HG03354 (cell line): Measurements from ENCODE around the gene FILIP1L.
"Not testable (repeated sequence)": the region's sequence is repeated elsewhere in the genome, so short reads cannot be mapped to it uniquely, and the experiment has no call there.

Source experiments
- ATAC-seq: cut with Tn5 transposase; IDR thresholded peaks from one replicate; pipeline ENCODE4 v1.9.1; 2021; ENCODE audit warnings: mild to moderate bottlenecking; ENCODE audit not compliant: unreplicated experiment, poor library complexity, severe bottlenecking

Gene FILIP1L

DNA sequence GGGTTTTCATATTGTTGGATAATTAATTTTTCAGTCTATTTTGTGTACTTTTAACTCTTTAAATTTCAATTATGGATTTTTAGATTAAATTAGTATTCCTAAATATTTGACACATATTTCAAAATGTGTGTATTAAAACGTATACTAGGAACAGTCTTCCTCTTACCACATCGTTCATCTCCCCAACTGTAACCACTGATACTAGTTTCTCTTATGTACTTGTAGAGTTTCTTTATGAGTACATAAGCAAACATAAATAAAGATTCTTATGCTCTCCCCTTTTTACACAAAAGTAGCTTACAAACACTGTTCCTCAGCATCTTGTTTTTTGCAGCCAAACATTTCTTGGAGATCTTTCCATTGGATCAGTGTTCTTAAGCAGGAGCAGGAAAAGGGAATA lies 250.7 kb downstream of the FILIP1L start:
- ATAC-seq, result peak; percentile 47

DNA sequence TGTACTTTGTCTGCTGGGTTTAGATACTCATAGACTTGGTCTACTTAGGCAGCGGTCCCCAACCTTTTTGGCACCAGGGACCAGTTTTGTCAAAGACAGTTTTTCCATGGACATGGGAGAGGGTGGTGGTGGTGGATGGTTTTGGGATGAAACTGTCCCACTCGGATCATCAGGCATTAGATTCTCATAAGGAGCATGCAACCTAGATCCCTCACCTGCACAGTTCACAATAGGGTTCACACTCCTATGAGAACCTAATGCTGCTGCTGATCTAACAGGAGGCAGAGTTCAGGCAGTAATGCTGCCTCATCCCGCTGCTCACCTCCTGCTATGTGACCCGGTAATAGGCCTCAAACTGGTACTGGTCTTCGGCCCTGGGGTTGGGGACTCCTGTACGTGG lies 251.3 kb downstream of the FILIP1L start:
- ATAC-seq, result no peak

DNA sequence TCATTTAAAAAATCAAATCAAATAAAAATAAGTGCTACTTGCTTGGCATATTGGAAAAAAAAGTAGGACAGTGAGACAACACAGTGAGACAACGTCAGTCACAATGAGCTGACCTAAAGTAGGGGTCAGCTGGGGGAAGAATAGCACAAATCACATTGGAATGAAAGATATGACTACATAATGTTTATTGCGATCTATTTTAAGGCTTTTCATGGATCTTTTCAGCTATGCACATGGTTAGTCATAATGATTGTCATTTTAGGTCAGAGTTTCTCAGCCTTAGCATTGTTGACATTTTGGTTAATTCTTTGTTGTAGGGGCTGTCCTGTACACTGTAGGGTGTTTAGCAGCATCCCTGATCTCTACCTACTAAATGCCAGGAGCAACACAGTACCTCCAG lies 252.1 kb downstream of the FILIP1L start:
- no peak for ATAC-seq

DNA sequence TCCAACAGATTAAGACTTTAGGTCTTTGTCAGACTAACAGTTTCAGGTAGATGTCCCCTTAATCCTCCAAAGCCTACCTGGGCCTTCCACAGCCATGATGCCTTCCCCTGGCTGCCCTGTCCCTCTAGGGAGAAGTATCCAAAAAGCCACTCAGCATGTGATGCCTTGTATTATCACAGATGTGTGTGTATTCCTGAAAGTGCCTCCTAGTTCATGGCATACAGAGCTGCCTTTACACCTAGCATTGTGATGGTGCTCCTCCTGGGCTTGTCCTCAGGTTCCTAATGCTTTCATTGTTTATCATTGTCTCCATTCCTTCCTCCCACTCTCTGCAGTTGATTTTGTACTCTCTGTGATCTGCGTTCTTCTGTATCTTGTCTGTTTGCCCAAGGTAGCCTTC lies 253.1 kb downstream of the FILIP1L start:
- no peak for ATAC-seq

DNA sequence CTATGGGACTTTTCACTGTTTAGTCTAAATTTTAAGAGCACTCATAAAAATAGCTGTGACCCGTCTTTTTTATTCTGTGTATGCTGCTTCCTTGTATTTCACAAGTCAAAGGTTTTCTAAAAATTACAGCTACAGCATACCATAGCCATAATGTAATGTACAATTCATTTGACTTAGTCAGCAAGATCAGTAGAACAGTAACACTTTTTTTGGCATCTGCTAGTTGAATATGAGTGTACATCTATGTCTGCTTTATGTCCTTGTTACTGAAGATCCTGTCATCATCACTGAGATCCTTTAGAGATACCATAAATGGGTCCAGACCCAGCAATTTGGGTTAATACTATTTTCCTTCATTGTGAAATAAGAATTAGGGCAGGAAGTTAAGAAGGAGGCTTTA lies 254.5 kb downstream of the FILIP1L start:
- no peak for ATAC-seq

DNA sequence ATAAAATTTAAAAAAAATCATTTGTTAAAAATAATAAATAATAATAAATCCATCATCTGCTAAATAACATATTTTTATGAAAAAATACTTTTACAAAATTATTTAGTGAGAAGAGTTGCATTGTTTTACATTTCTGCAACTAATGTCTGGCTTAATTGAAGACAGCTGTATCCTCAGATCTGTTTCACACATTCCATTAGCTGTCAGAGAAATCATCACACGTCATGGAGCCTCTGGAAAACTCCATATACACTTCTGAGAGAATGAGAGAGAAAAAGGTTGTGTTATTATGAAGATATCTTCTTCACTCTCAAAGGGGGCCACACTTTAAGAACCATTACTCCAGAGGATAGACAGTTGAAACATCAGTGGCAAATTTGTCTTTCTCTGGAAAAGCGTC lies 255.8 kb downstream of the FILIP1L start:
- no peak for ATAC-seq

GRCh38 chr3:99857278-99857677 lies 257.0 kb downstream of the FILIP1L start:
- no peak for ATAC-seq

DNA sequence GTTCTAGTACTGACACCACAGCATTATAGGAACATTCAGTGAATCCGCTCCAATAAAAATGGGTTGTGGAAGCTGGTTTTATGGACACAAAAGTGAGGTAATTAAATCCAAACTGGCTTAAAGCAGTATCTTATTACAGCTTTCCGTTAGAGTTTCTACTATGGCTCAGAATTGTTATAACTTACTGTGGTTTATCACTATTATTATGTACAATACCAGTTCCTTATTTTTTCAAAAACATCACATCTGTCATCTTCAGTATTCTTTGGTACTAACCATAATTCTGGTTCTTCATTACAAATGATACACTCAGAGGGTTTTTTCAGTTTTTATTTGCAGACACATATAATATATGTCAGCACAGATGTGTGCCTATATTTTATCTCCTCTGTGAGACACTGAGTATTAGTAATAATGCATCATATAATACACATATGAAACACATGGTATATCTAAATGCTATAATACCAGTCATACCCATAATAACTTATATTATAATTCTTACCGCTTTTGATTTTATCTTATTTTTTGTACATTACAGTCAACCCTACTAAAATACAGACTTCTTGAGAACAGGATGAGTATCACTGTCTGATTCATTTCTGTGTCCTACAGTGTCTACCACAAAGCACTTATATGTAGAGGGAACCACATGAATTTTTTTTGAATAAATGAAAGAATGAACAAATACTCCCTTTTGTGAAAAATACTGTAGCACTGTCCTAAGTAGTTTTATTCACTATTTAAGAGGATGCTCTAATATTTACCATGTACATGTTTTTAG lies 257.7 kb downstream of the FILIP1L start:
- no peak for ATAC-seq

DNA sequence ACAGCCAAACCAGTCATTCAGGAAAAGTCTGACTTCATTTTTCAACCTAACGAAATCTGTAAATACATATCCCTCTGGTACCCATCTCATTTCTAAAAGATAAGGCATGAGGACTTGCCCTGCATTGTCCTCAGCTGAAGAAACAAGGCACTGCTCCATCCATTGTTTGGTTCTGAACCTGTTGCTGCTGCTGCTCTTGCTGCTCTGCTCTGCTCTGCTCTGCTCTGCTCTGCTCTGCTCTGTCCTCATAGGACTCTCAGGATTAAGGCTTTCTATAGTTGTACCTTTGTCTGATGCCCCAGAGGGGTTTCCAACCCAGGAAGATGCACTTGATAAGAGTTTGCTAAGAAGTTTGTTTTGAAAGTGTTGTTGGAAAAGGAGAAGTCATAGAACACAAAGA lies 258.4 kb downstream of the FILIP1L start:
- no peak for ATAC-seq

DNA sequence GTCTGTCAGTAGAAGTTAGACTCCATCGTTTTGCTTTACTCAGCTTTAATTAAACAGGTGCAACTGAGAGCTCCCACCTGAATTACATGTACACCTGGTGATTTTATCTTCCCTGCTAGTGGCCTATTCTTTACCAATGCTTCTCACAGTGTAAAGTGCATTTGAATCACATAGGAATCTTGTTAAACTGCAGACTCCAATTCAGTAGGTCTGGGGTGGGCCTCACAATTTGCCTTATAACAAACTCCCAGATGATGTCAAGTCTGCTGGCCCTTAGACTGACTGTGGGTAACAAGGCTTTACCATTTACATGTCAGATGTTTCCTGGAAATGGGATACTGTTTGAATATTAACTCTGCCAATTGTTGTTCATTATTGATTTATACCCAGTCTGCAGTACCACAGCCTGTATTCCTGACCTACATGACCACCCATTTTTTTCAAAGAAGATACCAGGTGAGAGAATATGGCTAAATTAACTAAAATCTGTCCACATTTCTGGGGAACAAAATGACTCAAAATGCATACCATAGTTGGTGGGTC lies 259.5 kb downstream of the FILIP1L start:
- ATAC-seq, result no peak

DNA sequence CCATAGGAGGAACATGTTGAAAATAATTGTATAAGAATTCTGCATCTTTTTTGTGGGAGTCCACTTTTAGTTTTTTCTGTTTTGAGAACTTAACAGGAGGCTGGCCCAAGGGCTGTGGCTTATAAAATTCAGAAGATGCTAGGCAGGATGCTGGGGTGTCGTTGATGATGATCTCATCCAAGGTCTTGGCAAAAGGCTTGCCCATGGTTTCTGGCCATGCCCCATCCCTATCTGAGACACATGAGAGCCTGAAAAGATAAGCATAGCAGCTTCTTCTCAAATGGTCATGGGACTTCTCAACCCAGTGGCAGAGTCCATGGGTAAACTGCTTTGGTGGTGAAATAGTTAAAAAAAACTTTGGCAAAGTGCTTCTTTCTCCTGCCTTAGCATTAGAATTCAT lies 261.4 kb downstream of the FILIP1L start:
- ATAC-seq, result no peak

- no peak for ATAC-seq
Observed at GRCh38 chr3:99851955-99852354, 262.3 kb downstream of the FILIP1L start.

GRCh38 chr3:99850608-99851007 lies 263.7 kb downstream of the FILIP1L start:
- ATAC-seq, result no peak

DNA sequence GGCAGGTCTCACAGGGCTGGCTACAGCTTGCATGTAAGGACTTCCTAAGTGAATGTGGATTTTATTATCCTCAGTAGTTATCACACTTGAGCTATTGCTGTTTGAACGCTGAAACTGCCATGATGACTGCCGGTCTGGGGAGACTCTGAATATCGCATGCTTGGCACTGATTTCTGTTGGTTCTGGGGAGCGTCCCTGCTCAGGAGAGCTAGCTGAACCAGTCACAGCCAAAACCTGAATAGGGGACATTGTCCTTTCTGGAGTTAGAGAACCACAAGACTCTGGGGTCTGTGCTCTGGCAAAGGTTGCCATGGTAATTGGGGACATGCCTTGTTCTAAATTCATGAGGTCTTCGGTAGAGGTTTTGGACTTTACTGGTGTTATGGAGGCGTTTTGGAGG lies 265.9 kb downstream of the FILIP1L start:
- no peak for ATAC-seq

DNA sequence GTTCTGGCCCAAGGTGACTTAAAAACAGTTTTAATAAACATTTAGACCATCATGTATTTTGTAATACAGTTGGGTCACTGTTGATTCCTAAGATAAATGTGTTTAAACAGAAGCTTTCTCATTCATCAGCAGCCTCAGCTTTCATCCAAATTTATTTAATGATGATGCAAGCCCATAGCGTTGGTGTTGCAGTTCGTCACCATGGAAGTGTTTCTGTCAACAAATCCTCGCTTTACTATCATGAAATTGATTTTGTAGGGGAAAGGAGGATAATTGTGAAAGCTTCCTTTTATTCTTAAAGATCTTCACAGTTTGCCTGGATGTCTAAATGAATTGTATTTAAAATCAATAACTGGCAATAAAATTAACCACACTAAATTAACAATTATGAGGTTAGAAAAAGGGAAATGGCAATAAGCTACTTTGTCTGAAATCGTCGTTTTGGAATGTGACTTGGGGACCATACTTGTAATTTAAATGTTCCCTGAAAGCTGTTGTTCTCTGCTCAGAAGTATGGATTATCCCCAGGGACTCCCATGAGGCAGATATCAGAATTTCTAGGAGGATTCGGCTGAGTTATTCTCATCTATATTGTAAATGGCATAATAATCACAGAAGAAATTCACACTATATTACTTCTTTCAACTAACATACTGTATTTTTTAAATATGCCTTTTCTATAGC lies 267.7 kb downstream of the FILIP1L start:
- ATAC-seq, result no peak

DNA sequence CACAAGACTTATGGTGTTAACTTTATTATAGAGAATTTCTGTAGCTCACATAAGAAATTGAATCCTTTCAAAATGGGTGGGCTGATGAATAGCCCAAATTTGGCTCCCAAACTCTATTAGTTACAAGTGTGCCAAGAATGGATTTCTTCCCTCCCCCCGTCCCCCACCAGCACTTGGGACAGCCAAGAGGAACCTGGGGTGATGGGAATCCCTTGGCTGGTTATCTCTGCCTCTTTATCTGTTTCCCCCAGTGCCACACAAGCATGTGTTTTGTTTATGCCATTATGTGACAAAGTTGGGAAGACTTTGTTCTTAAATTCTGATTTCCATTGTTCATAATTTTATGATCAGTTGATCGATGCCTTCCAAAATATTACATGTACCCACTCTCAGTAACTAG lies 268.3 kb downstream of the FILIP1L start:
- ATAC-seq, result no peak

DNA sequence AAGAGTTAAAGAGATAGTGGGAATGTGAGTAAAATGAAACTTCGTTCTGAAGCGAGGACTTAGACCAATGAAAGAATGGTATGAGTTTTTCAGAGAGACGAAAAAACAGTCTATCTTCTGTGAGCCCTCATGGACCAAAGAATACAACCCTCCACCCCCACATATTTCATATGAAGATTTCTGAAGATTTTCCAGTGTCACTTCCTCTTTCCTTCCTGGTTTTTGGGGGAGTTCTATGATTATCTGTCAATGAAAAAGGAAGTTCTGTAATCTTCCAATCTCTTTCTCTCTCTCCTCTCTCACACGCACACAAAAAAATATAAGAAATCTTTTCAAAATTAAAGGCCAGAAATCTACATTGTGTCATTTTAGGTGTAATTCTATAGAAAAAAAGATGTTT lies 269.0 kb downstream of the FILIP1L start:
- ATAC-seq, result no peak

DNA sequence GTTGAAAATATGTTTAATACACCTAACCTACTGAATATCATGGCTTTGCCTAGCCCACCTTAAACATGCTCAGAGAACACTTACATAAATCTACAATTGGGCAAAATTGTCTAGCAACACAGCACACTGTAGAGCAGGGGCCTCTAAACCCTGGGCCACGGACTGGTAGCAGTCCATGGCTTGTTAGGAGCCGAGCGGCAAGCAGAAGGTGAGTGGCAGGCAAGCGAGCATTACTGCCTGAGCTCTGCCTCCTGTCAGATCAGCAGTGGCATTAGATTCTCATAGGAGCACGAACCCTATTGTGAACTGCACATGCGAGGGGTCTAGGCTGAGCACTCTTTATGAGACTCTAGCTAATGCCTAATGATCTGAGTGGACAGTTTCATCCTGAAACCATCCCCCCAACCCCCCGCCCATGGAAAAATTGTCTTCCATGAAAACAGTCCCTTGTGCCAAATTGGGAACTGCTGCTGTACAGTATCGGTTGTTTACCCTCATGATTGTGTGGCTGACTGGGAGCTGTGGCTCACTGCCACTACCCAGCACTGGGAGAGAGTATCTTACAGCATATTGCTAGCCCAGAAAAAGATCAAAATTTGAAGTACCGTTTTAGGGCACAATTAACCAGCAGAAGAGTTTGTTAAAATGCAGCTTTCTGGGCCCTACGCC lies 270.6 kb downstream of the FILIP1L start:
- ATAC-seq, result peak; percentile 21

- ATAC-seq, result peak; percentile 57
Observed at GRCh38 chr3:99842826-99843589, 271.3 kb downstream of the FILIP1L start.

GRCh38 chr3:99841949-99842348 lies 272.4 kb downstream of the FILIP1L start:
- ATAC-seq, result not testable (repeated sequence)
